ENCODE data around the gene RABL6. TPM values are rescaled to one million over a fixed set of nuclear protein-coding genes. Genes with fewer than 3 reads are reported as not detected.

Gene RABL6
- total RNA-seq, 1 donor from 2014 or later, result 198 TPM

- no peak for TF ChIP-seq CTCF (conservative IDR thresholded peaks at IDR 0.05)
- Mint-ChIP-seq H3K27me3 (ENCODE audit: low read depth) (peaks cover 5% of the 10 kb centered on the region), H3K4me1 (peaks cover 8% of the 10 kb centered on the region), H3K9me3 (no peaks in the 10 kb centered on the region), H3K27ac (ENCODE audit: unreplicated experiment) (no peak overlapping the region), H3K4me3 (peak overlapping the region; percentile 47), H3K36me3 (ENCODE audit: low read depth) (no peaks in the 10 kb centered on the region)
- no peak for DNase-seq (ENCODE audit: low read depth, low spot score)
These were observed 45.9 kb downstream of the RABL6 start for GRCh38 chr9:136853596-136854112.

- no peak for DNase-seq (ENCODE audit: low read depth, low spot score)
- no peaks in the 10 kb centered on the region for H3K36me3 Mint-ChIP-seq (ENCODE audit: low read depth)
- TF ChIP-seq CTCF (conservative IDR thresholded peaks at IDR 0.05), result no peak
- H3K4me1 Mint-ChIP-seq, result peaks cover 3% of the 10 kb centered on the region
- no peak overlapping the region for H3K4me3 Mint-ChIP-seq
- H3K27me3 Mint-ChIP-seq (ENCODE audit: low read depth), result peaks cover under 1% of the 10 kb centered on the region
- H3K27ac Mint-ChIP-seq (ENCODE audit: unreplicated experiment), result no peak overlapping the region
- no peaks in the 10 kb centered on the region for H3K9me3 Mint-ChIP-seq
These were observed 46.5 kb downstream of the RABL6 start for GRCh38 chr9:136854113-136854841.

GRCh38 chr9:136854842-136855460, 47.2 kb downstream of the RABL6 start:
- Mint-ChIP-seq H3K4me1 (no peaks in the 10 kb centered on the region), H3K27me3 (ENCODE audit: low read depth) (no peaks in the 10 kb centered on the region), H3K9me3 (no peaks in the 10 kb centered on the region), H3K36me3 (ENCODE audit: low read depth) (no peaks in the 10 kb centered on the region), H3K27ac (ENCODE audit: unreplicated experiment) (no peak overlapping the region), H3K4me3 (no peak overlapping the region)
- DNase-seq (ENCODE audit: low read depth, low spot score), result no peak
- no peak for TF ChIP-seq CTCF (conservative IDR thresholded peaks at IDR 0.05)

- H3K27me3 Mint-ChIP-seq (ENCODE audit: low read depth), result no peaks in the 10 kb centered on the region
- H3K36me3 Mint-ChIP-seq (ENCODE audit: low read depth), result no peaks in the 10 kb centered on the region
- DNase-seq (ENCODE audit: low read depth, low spot score), result no peak
- no peaks in the 10 kb centered on the region for H3K9me3 Mint-ChIP-seq
- H3K27ac Mint-ChIP-seq (ENCODE audit: unreplicated experiment), result no peak overlapping the region
- peak overlapping the region; percentile 31 for H3K4me3 Mint-ChIP-seq
- H3K4me1 Mint-ChIP-seq, result no peaks in the 10 kb centered on the region
- no peak for TF ChIP-seq CTCF (conservative IDR thresholded peaks at IDR 0.05)
These were observed 47.8 kb downstream of the RABL6 start for GRCh38 chr9:136855461-136856078.

GRCh38 chr9:136856079-136856476, 48.3 kb downstream of the RABL6 start:
- no peak overlapping the region for H3K27ac Mint-ChIP-seq (ENCODE audit: unreplicated experiment)
- H3K36me3 Mint-ChIP-seq (ENCODE audit: low read depth), result no peaks in the 10 kb centered on the region
- no peak for TF ChIP-seq CTCF (conservative IDR thresholded peaks at IDR 0.05)
- no peaks in the 10 kb centered on the region for H3K27me3 Mint-ChIP-seq (ENCODE audit: low read depth)
- no peaks in the 10 kb centered on the region for H3K9me3 Mint-ChIP-seq
- peak overlapping the region; percentile 31 for H3K4me3 Mint-ChIP-seq
- DNase-seq (ENCODE audit: low read depth, low spot score), result no peak
- H3K4me1 Mint-ChIP-seq, result no peaks in the 10 kb centered on the region

Data from neural crest cell (in vitro differentiated cells).